Endometrial microvascular endothelial cells (primary cell): Measurements from ENCODE around the gene TMEM80. TPM values are rescaled to one million over a fixed set of nuclear protein-coding genes. Genes with fewer than 3 reads are reported as not detected.
"Not testable (repeated sequence)": the region's sequence is repeated elsewhere in the genome, so short reads cannot be mapped to it uniquely, and the experiment has no call there.

Source experiments
- in situ Hi-C: cut with HindIII; loops from 2 replicates; pipeline ENCODE4 v1.10.0; 2017; ENCODE audit warnings: low sequenced_read_pairs, low pct_unique_long_range_greater_than_20kb; ENCODE audit errors: inconsistent ontology term
- total RNA-seq: library from RNA; depleted of rRNA; stranded (reverse); fragments of >200 nt; gene quantifications from one replicate; pipeline ENCODE4 v1.2.3, GENCODE V29; 2015; ENCODE audit errors: inconsistent ontology term

TMEM80 gene
- total RNA-seq, 1 donor from 2014 or later = 29.5 TPM

DNA sequence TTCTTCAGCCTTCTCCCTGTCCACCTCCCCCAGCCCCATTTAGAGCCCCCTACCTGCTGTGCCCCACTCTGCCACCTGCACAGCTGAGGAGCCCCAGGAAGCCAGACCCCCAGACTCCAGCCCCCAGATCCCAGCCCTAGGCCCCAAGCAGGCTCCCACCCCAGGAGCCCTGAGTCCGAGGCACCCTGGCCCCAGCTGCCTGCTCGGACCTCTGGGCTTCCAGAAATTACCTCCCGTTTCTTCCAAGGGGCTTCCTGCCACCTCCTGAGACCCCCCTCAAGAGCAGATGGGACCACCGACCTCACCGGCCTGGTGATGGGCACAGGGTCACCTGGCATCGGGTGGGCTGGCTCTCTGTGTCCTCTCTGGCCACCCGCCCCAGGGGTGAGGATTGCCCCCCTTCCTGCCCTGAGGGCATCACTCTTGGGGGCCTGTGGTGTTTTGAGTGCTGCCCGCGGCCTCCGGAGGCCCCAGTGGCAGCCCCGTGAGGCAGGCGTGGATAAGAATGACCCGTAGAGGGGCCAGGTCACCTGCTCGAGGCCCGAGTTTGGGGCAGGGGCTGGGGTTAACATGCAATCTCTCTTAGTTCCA lies 33.4 kb downstream of the TMEM80 start:
- in situ Hi-C loops = no loop called here

DNA sequence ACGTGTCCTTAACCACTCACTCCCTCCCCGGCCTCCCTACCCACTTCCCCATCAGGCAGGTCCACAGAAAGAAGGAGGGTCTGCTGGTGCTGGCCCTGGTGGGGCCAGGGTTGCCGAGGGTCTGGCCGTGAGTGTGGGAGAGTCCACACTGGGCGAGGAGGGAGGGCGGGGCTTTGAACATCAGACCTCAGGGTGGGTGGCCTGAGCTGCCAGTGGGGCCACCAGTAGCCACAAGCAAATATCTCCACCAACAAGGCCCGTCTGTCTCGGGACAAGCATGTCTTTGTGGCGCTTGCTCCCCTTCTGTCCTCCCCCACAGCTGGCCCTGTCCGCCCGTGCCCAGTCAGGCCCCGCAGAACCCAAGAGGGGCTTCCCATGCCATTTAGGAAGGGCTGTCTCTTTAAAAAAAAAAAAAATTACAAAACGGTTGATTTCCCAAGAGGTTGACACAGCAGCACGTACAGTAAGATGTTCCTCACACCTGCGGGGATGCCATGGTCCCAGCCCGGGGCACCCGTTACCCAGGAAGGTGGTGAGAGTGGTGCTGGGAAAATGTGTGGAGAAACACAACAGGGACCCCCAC lies 34.0 kb downstream of the TMEM80 start:
- in situ Hi-C loops = no loop called here

DNA sequence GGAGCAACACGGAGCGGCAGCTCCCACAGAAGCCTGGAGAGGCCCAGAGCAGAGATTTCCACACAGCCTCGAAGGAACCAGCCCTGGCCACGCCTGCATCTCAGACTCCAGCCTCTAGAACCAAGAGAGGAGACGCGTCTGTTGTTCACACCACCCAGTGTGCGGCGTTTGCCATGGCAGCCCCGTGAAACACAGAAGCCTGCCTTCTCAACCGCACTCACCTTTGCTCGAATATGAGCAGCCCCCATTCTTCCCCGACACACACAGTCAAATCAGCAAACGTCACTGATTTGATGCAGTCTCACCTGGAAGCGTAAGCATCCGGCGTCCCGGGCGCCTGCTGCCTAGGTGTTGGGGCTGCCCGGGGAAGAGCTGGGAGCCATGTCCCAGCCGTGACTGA lies 37.5 kb downstream of the TMEM80 start:
- in situ Hi-C loops = no loop called here

DNA sequence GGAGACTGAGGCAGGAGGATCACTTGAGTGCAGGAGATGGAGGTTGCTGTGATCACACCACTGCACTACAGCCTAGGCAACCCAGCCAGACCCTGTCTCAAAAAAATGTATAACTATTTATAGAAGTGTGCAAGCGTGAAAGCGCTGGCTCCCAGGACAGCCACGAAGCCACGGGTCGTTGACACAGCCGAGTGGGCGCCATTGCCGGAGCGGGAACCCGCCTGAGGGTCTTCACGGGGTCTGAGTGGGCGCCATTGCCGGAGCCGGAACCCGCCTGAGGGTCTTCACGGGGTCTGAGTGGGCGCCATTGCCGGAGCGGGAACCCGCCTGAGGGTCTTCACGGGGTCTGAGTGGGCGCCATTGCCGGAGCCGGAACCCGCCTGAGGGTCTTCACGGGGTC lies 38.9 kb downstream of the TMEM80 start:
- in situ Hi-C loops = not testable (repeated sequence)

DNA sequence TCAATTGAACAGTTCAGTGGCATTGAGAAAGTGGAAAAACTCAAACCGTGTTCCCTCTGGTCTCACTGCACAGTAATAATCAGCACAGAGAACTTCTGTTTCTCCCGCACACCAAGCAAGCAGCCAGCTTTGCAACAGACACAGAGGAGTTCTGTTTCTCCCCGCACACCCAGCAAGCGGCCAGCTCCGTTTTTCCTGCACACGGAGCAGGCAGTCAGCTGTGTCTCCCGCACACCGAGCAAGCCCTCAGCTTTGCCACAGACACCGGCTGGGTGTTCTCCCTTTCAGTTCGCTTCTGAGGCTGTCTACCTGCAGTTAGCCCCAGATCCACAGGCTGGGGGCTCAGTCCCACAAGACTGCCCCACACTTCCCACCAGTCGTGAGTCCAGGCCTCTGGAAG lies 41.8 kb downstream of the TMEM80 start:
- in situ Hi-C loops = no loop called here

DNA sequence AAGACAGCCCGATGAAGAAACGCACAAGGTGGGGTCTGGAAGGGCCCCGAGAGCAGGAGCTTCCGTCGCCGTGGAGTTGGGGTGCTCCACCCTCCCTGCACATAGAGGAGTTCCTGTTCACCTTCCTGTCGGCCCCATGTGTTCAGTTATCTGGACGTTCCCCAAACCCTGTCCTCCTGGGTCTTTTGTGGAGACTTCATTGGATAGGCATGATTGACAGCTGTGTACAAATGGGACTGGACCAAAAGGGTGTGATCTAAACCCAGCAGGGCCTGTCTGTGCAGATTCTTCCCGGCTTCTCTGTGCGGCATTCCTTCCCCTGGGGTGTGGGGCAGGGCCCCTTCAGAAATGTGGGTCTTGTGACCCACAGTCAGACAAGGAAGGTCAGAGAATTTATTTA lies 42.3 kb downstream of the TMEM80 start:
- in situ Hi-C loops = not testable (repeated sequence)

DNA sequence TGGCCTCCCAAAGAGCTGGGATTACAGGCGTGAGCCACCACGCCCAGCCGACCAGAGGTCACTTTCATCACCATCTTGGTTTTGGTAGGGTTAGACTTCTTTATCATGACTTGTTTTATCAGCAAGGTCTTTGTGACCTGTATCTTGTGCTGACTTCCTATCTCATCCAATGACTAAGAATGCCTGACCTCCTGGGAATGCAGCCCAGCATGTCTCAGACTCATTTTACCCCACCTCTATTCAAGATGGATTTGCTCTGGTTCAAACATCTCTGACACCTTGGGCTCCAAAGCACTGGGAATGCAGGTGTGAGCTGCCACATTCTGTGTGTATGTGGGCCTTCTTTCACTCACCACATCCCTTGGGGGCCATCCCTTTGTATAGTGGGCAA lies 46.5 kb downstream of the TMEM80 start:
- in situ Hi-C loops = no loop called here

DNA sequence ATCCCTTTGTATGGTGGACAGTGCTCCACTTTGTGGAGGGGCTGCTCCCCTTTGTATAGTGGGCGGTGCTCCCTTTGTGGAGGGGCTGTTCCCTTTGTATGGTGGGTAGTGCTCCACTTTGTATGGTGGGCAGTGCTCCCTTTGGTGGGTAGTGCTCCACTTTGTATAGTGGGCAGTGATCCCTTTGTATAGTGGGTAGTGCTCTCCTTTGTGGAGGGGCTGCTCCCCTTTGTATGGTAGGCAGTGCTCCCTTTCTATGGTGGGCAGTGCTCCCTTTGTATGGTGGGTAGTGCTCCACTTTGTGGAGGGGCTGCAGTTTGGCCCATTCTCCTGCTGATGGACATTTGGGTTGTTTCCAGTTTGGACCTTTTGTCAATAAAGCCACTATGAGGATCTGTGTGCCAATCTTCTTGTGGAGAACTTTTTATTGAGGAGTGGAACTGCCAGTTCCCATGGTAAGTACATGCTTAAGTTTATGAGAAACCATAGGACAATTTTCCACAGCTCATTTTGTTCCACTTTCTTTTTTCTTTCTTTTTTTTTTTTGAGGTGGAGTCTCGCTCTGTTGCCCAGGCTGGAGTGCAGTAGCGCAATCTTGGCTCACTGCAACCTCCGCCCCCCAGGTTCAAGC lies 47.1 kb downstream of the TMEM80 start:
- in situ Hi-C loops = no loop called here

DNA sequence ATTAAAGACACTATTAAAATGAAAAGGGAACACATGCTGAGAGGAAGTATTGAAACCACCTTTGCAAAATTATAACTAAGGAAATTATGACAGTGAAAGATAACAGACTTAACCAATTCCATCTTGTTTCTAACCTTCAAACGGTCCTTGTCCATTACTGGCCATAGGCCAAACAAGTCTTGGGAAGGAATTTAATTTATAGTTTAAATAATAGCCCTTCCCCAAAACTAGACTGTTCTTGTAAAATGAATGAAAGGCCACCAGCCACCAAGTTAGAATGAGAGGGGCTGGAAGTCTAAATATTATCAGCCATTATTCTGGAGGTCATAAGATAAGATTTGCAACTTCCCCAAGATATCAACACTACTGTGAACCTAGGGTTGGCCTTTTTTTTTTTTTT lies 49.8 kb downstream of the TMEM80 start:
- in situ Hi-C loops = no loop called here

DNA sequence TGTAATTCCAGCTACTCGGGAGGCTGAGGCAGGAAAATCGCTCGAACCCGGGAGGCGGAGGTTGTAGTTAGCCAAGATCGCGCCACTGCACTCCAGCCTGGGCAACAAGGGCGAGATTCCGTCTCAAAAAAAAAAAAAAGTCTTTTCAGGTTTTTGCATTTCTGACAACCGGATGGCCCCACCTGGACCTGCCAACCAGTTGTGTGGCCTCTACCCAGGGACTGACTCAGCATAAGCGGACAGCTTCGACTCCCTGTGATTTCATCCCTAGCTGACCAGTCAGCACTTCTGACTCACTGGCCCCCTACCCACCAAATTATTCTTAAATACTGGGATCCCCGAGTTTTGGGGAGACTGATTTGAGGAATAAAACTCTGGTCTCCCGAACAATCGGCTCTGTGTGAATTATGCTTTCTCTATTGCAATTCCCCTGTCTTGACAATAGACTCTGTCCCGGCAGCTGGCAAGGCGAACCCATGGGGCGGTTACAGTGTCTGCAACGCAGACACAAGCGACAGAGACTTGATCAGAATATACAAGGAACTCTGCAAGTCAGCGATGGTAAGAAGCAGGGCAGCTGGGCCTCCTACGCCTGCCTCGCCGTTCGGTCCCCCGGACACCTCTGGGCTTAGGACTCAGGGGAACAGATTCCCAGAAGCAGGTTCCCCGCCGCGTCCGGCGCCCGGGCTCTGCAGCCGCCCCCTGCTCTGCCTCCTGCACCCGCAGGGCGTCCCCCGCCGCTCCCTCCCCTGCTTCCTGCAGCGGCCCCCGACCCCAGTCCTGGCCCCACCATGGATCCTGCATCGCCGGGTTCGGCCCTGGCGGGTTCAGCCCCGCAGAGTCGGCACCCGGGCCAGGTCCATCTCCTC lies 50.9 kb downstream of the TMEM80 start:
- in situ Hi-C loops = no loop called here

DNA sequence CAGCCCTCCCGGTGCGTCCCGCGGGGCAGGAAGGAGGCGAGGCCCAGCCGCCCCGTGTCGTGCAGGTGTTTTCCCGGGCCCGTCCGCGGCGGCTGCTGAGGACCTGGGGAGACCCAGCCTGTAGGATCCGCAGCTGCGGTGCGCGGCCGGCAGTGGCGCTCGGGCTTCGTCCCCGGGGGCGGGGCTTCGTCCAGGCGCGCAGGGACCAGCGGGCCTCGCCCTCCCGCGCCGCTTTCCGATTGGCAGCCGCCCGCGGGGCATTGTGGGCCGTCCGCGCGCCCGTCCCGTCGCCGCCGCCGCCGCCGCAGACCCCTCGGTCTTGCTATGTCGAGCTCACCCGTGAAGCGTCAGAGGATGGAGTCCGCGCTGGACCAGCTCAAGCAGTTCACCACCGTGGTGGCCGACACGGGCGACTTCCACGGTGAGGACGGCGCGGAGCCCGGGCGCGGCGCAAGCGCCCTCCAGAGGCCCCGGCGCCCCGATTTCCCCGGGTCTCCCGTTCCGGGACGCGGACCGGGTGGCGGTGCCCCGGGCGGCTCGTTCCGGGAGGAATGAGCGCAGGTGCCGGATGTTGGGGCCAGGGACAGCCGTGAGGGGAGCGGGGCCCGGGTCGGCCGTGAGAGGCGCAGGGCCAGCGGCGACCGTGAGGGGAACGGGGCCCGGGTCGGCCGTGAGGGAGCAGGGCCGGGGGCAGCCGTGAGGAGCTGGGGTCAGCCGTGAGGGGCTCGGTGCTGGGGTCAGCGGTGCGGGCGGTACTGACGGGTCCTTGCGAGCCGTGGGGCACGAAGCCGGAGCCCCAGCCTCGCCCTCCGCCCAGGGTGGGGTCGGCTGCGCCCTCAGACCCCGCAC lies 51.8 kb downstream of the TMEM80 start, which contains the start of gene TALDO1:
Gene TALDO1, plus strand, starts transcription at position 307 of the 849 bp plus-strand sequence. Its CDS starts 18 bp downstream, at position 325.
- in situ Hi-C loops = no loop called here

DNA sequence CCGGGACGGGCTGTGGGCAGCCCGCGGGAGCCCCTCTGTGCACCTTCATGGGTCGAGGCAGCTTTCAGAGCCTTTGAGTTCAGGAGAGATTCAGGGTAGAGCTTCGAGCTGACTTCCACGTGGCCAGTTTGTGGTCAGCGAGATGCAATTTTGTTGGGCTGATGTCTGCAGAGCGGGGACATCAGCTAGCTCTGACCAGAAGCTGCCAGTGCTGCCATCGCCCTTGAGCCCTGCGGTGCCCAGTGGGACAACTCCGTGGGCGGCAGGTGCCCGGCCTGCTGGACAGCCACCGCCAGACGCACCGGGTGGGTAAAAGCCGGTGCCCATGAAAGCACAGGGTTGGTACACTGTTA lies 52.4 kb downstream of the TMEM80 start:
- in situ Hi-C loops = no loop called here

DNA sequence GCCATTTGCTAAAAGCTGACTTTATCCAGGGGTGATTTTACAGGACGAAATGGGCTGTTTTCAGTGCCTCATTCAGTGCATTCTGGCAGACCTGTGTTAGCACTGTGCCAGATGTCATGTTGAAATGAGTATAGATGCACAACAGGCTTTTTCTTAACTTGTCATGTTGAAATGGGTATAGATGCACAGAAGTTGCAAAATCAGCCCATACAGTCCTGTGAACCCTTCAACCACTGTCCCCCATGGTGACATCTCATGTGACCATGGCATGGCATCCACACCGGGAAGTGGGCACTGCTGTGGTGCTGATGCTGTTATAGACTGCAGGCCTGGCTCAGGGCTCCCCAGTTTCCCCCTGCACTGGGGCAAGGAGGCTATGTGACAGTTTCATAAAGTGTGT lies 54.1 kb downstream of the TMEM80 start:
- in situ Hi-C loops = no loop called here

Other genes with a start within 250 kb of the TMEM80 start
- 43.1 TPM for gene PTDSS2, start 245.5 kb upstream of the TMEM80 start, total RNA-seq
- gene RNH1, start 188.6 kb upstream of the TMEM80 start, total RNA-seq = 278 TPM
- gene HRAS, start 160.2 kb upstream of the TMEM80 start, total RNA-seq = 82.1 TPM
- gene LRRC56, start 158.3 kb upstream of the TMEM80 start, total RNA-seq = not detected
- gene LMNTD2, start 135.1 kb upstream of the TMEM80 start, total RNA-seq = 0.65 TPM
- 34.7 TPM for gene RASSF7, start 134.8 kb upstream of the TMEM80 start, total RNA-seq
- gene PHRF1, start 119.3 kb upstream of the TMEM80 start, total RNA-seq = 15.8 TPM
- gene IRF7, start 79.9 kb upstream of the TMEM80 start, total RNA-seq = 31.4 TPM
- not detected for gene CDHR5, start 70.9 kb upstream of the TMEM80 start, total RNA-seq
- not detected for gene SCT, start 68.6 kb upstream of the TMEM80 start, total RNA-seq
- gene DRD4, start 58.5 kb upstream of the TMEM80 start, total RNA-seq = not detected
- 28.2 TPM for gene DEAF1, start 594 bp upstream of the TMEM80 start, total RNA-seq
- 0.56 TPM for gene EPS8L2, start 10.4 kb downstream of the TMEM80 start, total RNA-seq
- gene TALDO1, start 51.6 kb downstream of the TMEM80 start, total RNA-seq = 293 TPM
- gene GATD1, start 81.7 kb downstream of the TMEM80 start, total RNA-seq = 36.2 TPM
- 0.46 TPM for gene CEND1, start 94.3 kb downstream of the TMEM80 start, total RNA-seq
- gene SLC25A22, start 102.5 kb downstream of the TMEM80 start, total RNA-seq = 44.4 TPM
- 19.9 TPM for gene PIDD1, start 109.4 kb downstream of the TMEM80 start, total RNA-seq
- 402 TPM for gene RPLP2, start 114.2 kb downstream of the TMEM80 start, total RNA-seq
- gene PNPLA2, start 123.1 kb downstream of the TMEM80 start, total RNA-seq = 11.1 TPM
- 6.6 TPM for gene CRACR2B, start 132.1 kb downstream of the TMEM80 start, total RNA-seq
- 706 TPM for gene CD151, start 137.1 kb downstream of the TMEM80 start, total RNA-seq
- gene POLR2L, start 146.7 kb downstream of the TMEM80 start, total RNA-seq = 315 TPM
- gene TSPAN4, start 147.0 kb downstream of the TMEM80 start, total RNA-seq = 220 TPM
- 156 TPM for gene CHID1, start 215.0 kb downstream of the TMEM80 start, total RNA-seq
- 66.6 TPM for gene AP2A2, start 230.1 kb downstream of the TMEM80 start, total RNA-seq